Non-pigmented ciliary epithelial cell (primary cell): ENCODE measurements around the gene CRYGS.
"Not testable (repeated sequence)": the region's sequence is repeated elsewhere in the genome, so short reads cannot be mapped to it uniquely, and the experiment has no call there.

Experiments used
- DNase-seq: peaks from one replicate; pipeline ENCODE4 v3.0.0-alpha.2; 2010; ENCODE audit warnings: low read depth

CRYGS gene

GRCh38 chr3:186544281-186544680 is at the start of gene CRYGS:
CRYGS (minus strand) TSS chr3:186544380; CDS start chr3:186544326, 54 bp downstream.
- no peak for DNase-seq

GRCh38 chr3:186593862-186594261 is 49.7 kb upstream of the CRYGS start:
- DNase-seq = no peak

- no peak for DNase-seq
Observed at GRCh38 chr3:186592682-186593081, 48.5 kb upstream of the CRYGS start.

GRCh38 chr3:186590580-186591295 is 46.6 kb upstream of the CRYGS start:
- no peak for DNase-seq

GRCh38 chr3:186589856-186590579 is 45.8 kb upstream of the CRYGS start:
- no peak for DNase-seq

- DNase-seq = no peak
Observed at GRCh38 chr3:186589121-186589520, 44.9 kb upstream of the CRYGS start.

GRCh38 chr3:186588632-186589031 is 44.5 kb upstream of the CRYGS start:
- no peak for DNase-seq

GRCh38 chr3:186587183-186587582 is 43.0 kb upstream of the CRYGS start:
- no peak for DNase-seq

- DNase-seq = not testable (repeated sequence)
Observed at GRCh38 chr3:186586245-186586644, 42.1 kb upstream of the CRYGS start.

- DNase-seq = no peak
Observed at GRCh38 chr3:186583831-186584230, 39.7 kb upstream of the CRYGS start.

GRCh38 chr3:186582541-186582940 is 38.4 kb upstream of the CRYGS start:
- DNase-seq = no peak

- no peak for DNase-seq
Observed at GRCh38 chr3:186580785-186581184, 36.6 kb upstream of the CRYGS start.

GRCh38 chr3:186577521-186577920 is 33.3 kb upstream of the CRYGS start:
- DNase-seq = no peak

GRCh38 chr3:186571644-186572013 is 27.4 kb upstream of the CRYGS start:
- DNase-seq = no peak

GRCh38 chr3:186570941-186571643 is 26.9 kb upstream of the CRYGS start:
- DNase-seq = no peak

- peak; percentile 99 for DNase-seq
Observed at GRCh38 chr3:186570096-186570940, 26.1 kb upstream of the CRYGS start, which contains the start of gene DNAJB11. DNAJB11 (plus strand) TSS chr3:186570720; CDS start chr3:186570898, 178 bp downstream.

GRCh38 chr3:186569779-186570095 is 25.6 kb upstream of the CRYGS start:
- DNase-seq = no peak

GRCh38 chr3:186569361-186569760 is 25.2 kb upstream of the CRYGS start:
- not testable (repeated sequence) for DNase-seq

- DNase-seq = peak; percentile 24
Observed at GRCh38 chr3:186567072-186567921, 23.1 kb upstream of the CRYGS start, which contains the start of gene TBCCD1. TBCCD1 (minus strand) TSS chr3:186567339; CDS start chr3:186564329, 3,010 bp downstream.

GRCh38 chr3:186566772-186567071 is 22.5 kb upstream of the CRYGS start:
- no peak for DNase-seq

GRCh38 chr3:186564586-186564985 is 20.4 kb upstream of the CRYGS start:
- DNase-seq = no peak
